ENCODE measurements around the gene BEST3. TPM values are rescaled to one million over a fixed set of nuclear protein-coding genes. Genes with fewer than 3 reads are reported as not detected.

The BEST3 gene
- total and polyA plus RNA-seq, 2 of the 4 experiments (the other 2 are of a cell fraction) = under 0.01 to 0.07 TPM

GRCh38 chr12:69703146-69703642, 4.1 kb upstream of the BEST3 start:
- H2AK5ac ChIP-seq (ENCODE audit: low read depth, low read length) = no peak overlapping the region
- no peak overlapping the region for H3K4ac ChIP-seq (ENCODE audit: low read depth, low read length)
- no TSS peak for BruUV-seq (replicated peaks)
- in situ Hi-C loops (cut with MboI; ENCODE audit: low sequenced_read_pairs) (no loop called here), intact Hi-C loops (cut with micrococcal nuclease) (no loop called here), dilution Hi-C loops (cut with HindIII; ENCODE audit: low sequenced_read_pairs, unreplicated experiment) (no loop called here)
- no peak overlapping the region for H2BK20ac ChIP-seq (ENCODE audit: low read depth, low read length)
- WGBS, 2 experiments (ENCODE audit: extremely low coverage in 2 of 2, insufficient read length in 1 of 2) = no CpG with 5 or more reads among the region's 1 CpG
- no peak overlapping the region for H3K18ac ChIP-seq (ENCODE audit: low read depth, low read length)
- ChIA-PET CTCF (no interaction called here), POLR2A (ENCODE audit: unreplicated experiment) (no interaction called here)
- H4K5ac ChIP-seq (ENCODE audit: low read depth, low read length) = no peak overlapping the region
- H3K9ac ChIP-seq (ENCODE audit: low read depth, low read length) = no peak overlapping the region
- H3K36me3 ChIP-seq (ENCODE audit: control insufficient read depth, insufficient read depth, low read length) = no peaks in the 10 kb centered on the region
- H2BK5ac ChIP-seq (ENCODE audit: low read depth, low read length, poor library complexity, severe bottlenecking) = no peak overlapping the region
- TF ChIP-seq ELK1 (IDR thresholded peaks at IDR 0.05; ENCODE audit: borderline replicate concordance, low read depth, low read length) (no peak), MAFK (IDR thresholded peaks at IDR 0.05; ENCODE audit: low read depth, low read length) (no peak)
- H3K4me1 ChIP-seq (ENCODE audit: control insufficient read depth, insufficient read depth, low read length) = no peaks in the 10 kb centered on the region
- no peak for ATAC-seq (ENCODE audit: low read depth)
- no peak overlapping the region for H2AK9ac ChIP-seq (replicated peaks; ENCODE audit: low read depth, low read length, poor library complexity)
- no peaks in the 10 kb centered on the region for H4K20me1 ChIP-seq (ENCODE audit: insufficient read depth, low read length)
- no peaks in the 10 kb centered on the region for H3K79me1 ChIP-seq (ENCODE audit: low read depth in 1 of 2, low read length in 2 of 2)
- H4K8ac ChIP-seq (ENCODE audit: low read depth in 2 of 2, low read length in 2 of 2) = no peak overlapping the region
- no peak overlapping the region for H3K4me2 ChIP-seq (ENCODE audit: low read depth, low read length)
- no peak for DNase-seq
- H3K14ac ChIP-seq (replicated peaks; ENCODE audit: low read depth, low read length) = no peak overlapping the region
- no peak overlapping the region for H3K27ac ChIP-seq (ENCODE audit: insufficient read depth, low read length)
- H2BK120ac ChIP-seq (ENCODE audit: low read depth, low read length) = no peak overlapping the region
- H3K9me3 ChIP-seq (ENCODE audit: control insufficient read depth, insufficient read depth, low read length) = no peaks in the 10 kb centered on the region
- H3K56ac ChIP-seq (ENCODE audit: extremely low read depth, insufficient read depth, low read length) = no peak overlapping the region
- H3K23ac ChIP-seq (ENCODE audit: low read depth, low read length) = no peak overlapping the region
- no peaks in the 10 kb centered on the region; the same call in 1 of the 2 replicates for H3K27me3 ChIP-seq (ENCODE audit: control insufficient read depth, insufficient read depth, low read length)
- no peak overlapping the region for H2BK15ac ChIP-seq (ENCODE audit: low read depth, low read length)
- no peak overlapping the region for H4K91ac ChIP-seq (ENCODE audit: insufficient read depth, low read depth, low read length)
- no peaks in the 10 kb centered on the region for H3K9me1 ChIP-seq (ENCODE audit: insufficient read depth, low read length)
- no peak overlapping the region for H2AFZ ChIP-seq (replicated peaks; ENCODE audit: low read length, poor library complexity)
- no peak overlapping the region for H3K4me3 ChIP-seq (ENCODE audit: insufficient read depth, low read depth, low read length)

Data from IMR-90 (cell line).